Measurements from ENCODE around the gene LZTR1. TPM values are rescaled to one million over a fixed set of nuclear protein-coding genes. Genes with fewer than 3 reads are reported as not detected.

LZTR1 gene
- total and polyA plus RNA-seq, 10 of the 15 experiments (the other 5 are each of a cell fraction or from before 2014, with no cell fraction given) = 0.82 to 50.3 (median 19.3) TPM

DNA sequence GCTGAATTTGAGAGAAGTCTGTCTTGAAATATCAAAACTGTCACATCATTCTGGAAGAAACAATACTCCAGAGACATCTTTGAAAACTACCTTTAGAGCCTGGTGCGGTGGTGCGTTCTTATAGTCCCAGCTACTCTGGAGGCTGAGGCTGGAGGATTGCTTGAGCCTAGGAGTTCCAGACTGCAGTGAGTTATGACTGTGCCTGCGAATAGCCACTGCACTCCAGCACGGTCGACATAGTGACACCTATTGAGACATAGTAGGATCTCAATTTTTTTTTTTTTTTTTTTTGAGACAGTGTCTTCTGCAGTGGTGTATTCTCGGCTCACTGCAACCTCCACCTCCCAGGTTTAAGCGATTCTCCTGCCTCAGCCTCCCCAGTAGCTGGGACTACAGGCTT, 26.5 kb upstream of the LZTR1 start:
- ChIA-PET RAD21 (ENCODE audit: unreplicated experiment) (interaction anchor here (0.6 to 0.8 kb wide), 2 partner anchors 36 to 372 kb away, joined by 3 read pairs; no protein-coding TSS in a partner anchor), SMC1A (ENCODE audit: uncharacterized antibody, unreplicated experiment) (no interaction called here), CTCF (no interaction called here), POLR2A (no interaction called here)
- Histone ChIP-seq H3K9ac (ENCODE audit: control insufficient read depth, insufficient read depth, low read length) (no peak overlapping the region), H4K20me1 (ENCODE audit: control insufficient read depth, insufficient read depth) (peaks cover 2% of the 10 kb centered on the region), H2AFZ (ENCODE audit: control insufficient read depth, low read depth, low read length) (no peak overlapping the region), H3K27ac (ENCODE audit: control insufficient read depth, insufficient read depth) (no peak overlapping the region), H3K4me2 (ENCODE audit: control insufficient read depth, insufficient read depth) (no peak overlapping the region), H3K27me3 (replicated peaks in 1 of 2; ENCODE audit: control insufficient read depth in 2 of 2, insufficient read depth in 2 of 2, low read length in 1 of 2) (no peaks in the 10 kb centered on the region; a peak in 1 of 4 replicates), H3K4me1 (ENCODE audit: control insufficient read depth, insufficient read depth, low read length) (peaks cover 5% of the 10 kb centered on the region; the same call in 1 of the 2 replicates), H3K36me3 (ENCODE audit: control insufficient read depth in 2 of 2, insufficient read depth in 2 of 2, low read length in 1 of 2) (peaks cover 11 to 30% of the 10 kb centered on the region in 2 experiments), H3K79me2 (ENCODE audit: control insufficient read depth, insufficient read depth, low read length) (no peaks in the 10 kb centered on the region; the same call in 1 of the 2 replicates), H3K9me3 (replicated peaks; ENCODE audit: control insufficient read depth, insufficient read depth, low read length) (no peaks in the 10 kb centered on the region), H3K4me3 (no peak overlapping the region)
- no peak for FAIRE-seq
- in situ Hi-C loops (cut with MboI) (no loop called here), intact Hi-C loops (cut with micrococcal nuclease; ENCODE audit: unreplicated experiment) (no loop called here)
- TF ChIP-seq, protein P1, sequence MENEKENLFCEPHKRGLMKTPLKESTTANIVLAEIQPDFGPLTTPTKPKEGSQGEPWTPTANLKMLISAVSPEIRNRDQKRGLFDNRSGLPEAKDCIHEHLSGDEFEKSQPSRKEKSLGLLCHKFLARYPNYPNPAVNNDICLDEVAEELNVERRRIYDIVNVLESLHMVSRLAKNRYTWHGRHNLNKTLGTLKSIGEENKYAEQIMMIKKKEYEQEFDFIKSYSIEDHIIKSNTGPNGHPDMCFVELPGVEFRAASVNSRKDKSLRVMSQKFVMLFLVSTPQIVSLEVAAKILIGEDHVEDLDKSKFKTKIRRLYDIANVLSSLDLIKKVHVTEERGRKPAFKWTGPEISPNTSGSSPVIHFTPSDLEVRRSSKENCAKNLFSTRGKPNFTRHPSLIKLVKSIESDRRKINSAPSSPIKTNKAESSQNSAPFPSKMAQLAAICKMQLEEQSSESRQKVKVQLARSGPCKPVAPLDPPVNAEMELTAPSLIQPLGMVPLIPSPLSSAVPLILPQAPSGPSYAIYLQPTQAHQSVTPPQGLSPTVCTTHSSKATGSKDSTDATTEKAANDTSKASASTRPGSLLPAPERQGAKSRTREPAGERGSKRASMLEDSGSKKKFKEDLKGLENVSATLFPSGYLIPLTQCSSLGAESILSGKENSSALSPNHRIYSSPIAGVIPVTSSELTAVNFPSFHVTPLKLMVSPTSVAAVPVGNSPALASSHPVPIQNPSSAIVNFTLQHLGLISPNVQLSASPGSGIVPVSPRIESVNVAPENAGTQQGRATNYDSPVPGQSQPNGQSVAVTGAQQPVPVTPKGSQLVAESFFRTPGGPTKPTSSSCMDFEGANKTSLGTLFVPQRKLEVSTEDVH (IDR thresholded peaks at IDR 0.05; ENCODE audit: low read depth, partially characterized antibody) = no peak
- TF ChIP-seq, protein P2, sequence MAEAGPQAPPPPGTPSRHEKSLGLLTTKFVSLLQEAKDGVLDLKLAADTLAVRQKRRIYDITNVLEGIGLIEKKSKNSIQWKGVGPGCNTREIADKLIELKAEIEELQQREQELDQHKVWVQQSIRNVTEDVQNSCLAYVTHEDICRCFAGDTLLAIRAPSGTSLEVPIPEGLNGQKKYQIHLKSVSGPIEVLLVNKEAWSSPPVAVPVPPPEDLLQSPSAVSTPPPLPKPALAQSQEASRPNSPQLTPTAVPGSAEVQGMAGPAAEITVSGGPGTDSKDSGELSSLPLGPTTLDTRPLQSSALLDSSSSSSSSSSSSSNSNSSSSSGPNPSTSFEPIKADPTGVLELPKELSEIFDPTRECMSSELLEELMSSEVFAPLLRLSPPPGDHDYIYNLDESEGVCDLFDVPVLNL (IDR thresholded peaks at IDR 0.05; ENCODE audit: low read depth, low read length) = no peak
- TF ChIP-seq BMI1 (IDR thresholded peaks at IDR 0.05; ENCODE audit: borderline replicate concordance) (no peak), NFIC (IDR thresholded peaks at IDR 0.05; ENCODE audit: low read depth, low read length) (no peak), MEF2A (IDR thresholded peaks at IDR 0.05; ENCODE audit: insufficient read depth, low read depth, low read length) (no peak), BCL11A (IDR thresholded peaks at IDR 0.05; ENCODE audit: low read depth, low read length) (no peak), SMC3 (IDR thresholded peaks at IDR 0.05; ENCODE audit: borderline replicate concordance, low read length) (no peak), ZZZ3 (IDR thresholded peaks at IDR 0.05; ENCODE audit: control insufficient read depth, insufficient read length, low read depth) (no peak), ZBTB4 (CRISPR knock-in tag; IDR thresholded peaks at IDR 0.05) (no peak), GATAD2B (conservative IDR thresholded peaks at IDR 0.05; ENCODE audit: low read depth) (no peak), PAX5 (IDR thresholded peaks at IDR 0.05; ENCODE audit: borderline replicate concordance, low read depth, low read length) (no peak)
- no TSS peak for BruUV-seq (replicated peaks)
- DNase-seq (ENCODE audit: low read depth, low spot score) = no peak
- ATAC-seq = no peak
- 32% methylated on average over 6 of the region's 7 CpGs for WGBS (ENCODE audit: insufficient coverage, insufficient replicate concordance, low lambda C conversion rate, missing lambda C conversion rate)
